OCI-LY1 (cell line): ENCODE measurements around the gene MYOM1.

Experiments
- H2AFZ ChIP-seq: fragments of 200-600 bp; sonication (generic), shearing (Covaris generic); 2 replicates; pipeline ENCODE4 v1.6.0; 2014; ENCODE audit warnings: antibody characterized with exemption, mild to moderate bottlenecking, low read length
- H3F3A ChIP-seq: fragments of 200-600 bp; sonication (generic), shearing (Covaris generic); 2 replicates; pipeline ENCODE4 v1.6.0; 2014; ENCODE audit warnings: mild to moderate bottlenecking, antibody characterized with exemption, low read length, moderate library complexity; ENCODE audit not compliant: insufficient read depth
- H3K27ac ChIP-seq: fragments of 200-600 bp; sonication (generic); 2 replicates; pipeline ENCODE4 v1.5.1; 2014; ENCODE audit warnings: low read length, mixed run types, mild to moderate bottlenecking, low read depth; ENCODE audit not compliant: poor library complexity, severe bottlenecking
- H3K27me3 ChIP-seq: fragments of 200-600 bp; sonication (generic); 2 replicates; pipeline ENCODE4 v1.6.0; 2014; ENCODE audit warnings: antibody characterized with exemption, mild to moderate bottlenecking, low read length, moderate library complexity; ENCODE audit not compliant: insufficient read depth
- H3K36me3 ChIP-seq: fragments of 200-600 bp; sonication (generic); 2 replicates; pipeline ENCODE4 v1.6.1; 2014; ENCODE audit warnings: mild to moderate bottlenecking, antibody characterized with exemption, low read length, moderate library complexity, mixed read lengths; ENCODE audit not compliant: insufficient read depth
- H3K4me1 ChIP-seq: fragments of 200-600 bp; sonication (generic); 2 replicates; pipeline ENCODE4 v1.5.1; 2014; ENCODE audit warnings: mild to moderate bottlenecking, low read length, moderate library complexity; ENCODE audit not compliant: insufficient read depth, severe bottlenecking
- H3K4me2 ChIP-seq: fragments of 200-600 bp; sonication (generic), shearing (Covaris generic); 2 replicates; pipeline ENCODE4 v1.6.1; 2014; ENCODE audit warnings: low read length
- H3K4me3 ChIP-seq: fragments of 200-600 bp; sonication (generic); 2 replicates; pipeline ENCODE4 v1.5.1; 2014; ENCODE audit warnings: low read length, low read depth, mild to moderate bottlenecking, mixed read lengths; ENCODE audit not compliant: poor library complexity, severe bottlenecking
- H3K79me2 ChIP-seq: fragments of 200-600 bp; shearing (Covaris generic); 2 replicates; pipeline ENCODE4 v1.6.1; 2016; ENCODE audit warnings: mixed run types, low read length, mixed read lengths; ENCODE audit not compliant: insufficient read depth
- H3K9ac ChIP-seq: fragments of 200-600 bp; sonication (generic), shearing (Covaris generic); 2 replicates; pipeline ENCODE4 v1.6.1; 2014; ENCODE audit warnings: mild to moderate bottlenecking, low read length, mixed read lengths
- H3K9me2 ChIP-seq: fragments of 200-600 bp; sonication (generic), shearing (Covaris generic); 2 replicates; pipeline ENCODE4 v1.6.1; 2014; ENCODE audit warnings: low read depth, mild to moderate bottlenecking, low read length, mixed read lengths
- H3K9me3 ChIP-seq: fragments of 200-600 bp; shearing (Covaris generic); 2 replicates; pipeline ENCODE4 v1.6.1; 2014; ENCODE audit warnings: low read length, mixed read lengths
- H4K20me1 ChIP-seq: fragments of 200-600 bp; sonication (generic), shearing (Covaris generic); 2 replicates; pipeline ENCODE4 v1.6.0; 2016; ENCODE audit warnings: mild to moderate bottlenecking, low read length; ENCODE audit not compliant: insufficient read depth
- CTCF ChIP-seq: fragments of 200-600 bp; sonication (generic), shearing (Covaris generic); IDR thresholded peaks from 2 replicates; pipeline ENCODE4 v1.5.1; 2017; ENCODE audit warnings: mild to moderate bottlenecking, antibody characterized with exemption, low read length, moderate library complexity, mixed read lengths
- EZH2 ChIP-seq: fragments of 200-600 bp; sonication (generic), shearing (Covaris generic); IDR thresholded peaks from 2 replicates; pipeline ENCODE4 v1.8.0; 2017; ENCODE audit warnings: borderline replicate concordance, mixed run types, mild to moderate bottlenecking, antibody characterized with exemption, low read length, moderate library complexity, mixed read lengths

MYOM1 gene

GRCh38 chr18:3150274-3150673 is 69.5 kb downstream of the MYOM1 start:
- H3K4me1 ChIP-seq, result peaks cover 12% of the 10 kb centered on the region
- H3K27ac ChIP-seq, result no peak overlapping the region
- H4K20me1 ChIP-seq, result no peaks in the 10 kb centered on the region
- no peaks in the 10 kb centered on the region for H3K9me2 ChIP-seq
- no peak for TF ChIP-seq EZH2
- TF ChIP-seq CTCF, result no peak
- H2AFZ ChIP-seq, result no peak overlapping the region
- H3K36me3 ChIP-seq, result no peaks in the 10 kb centered on the region
- H3K4me2 ChIP-seq, result no peak overlapping the region
- H3K27me3 ChIP-seq, result no peaks in the 10 kb centered on the region
- H3K79me2 ChIP-seq, result no peaks in the 10 kb centered on the region
- no peaks in the 10 kb centered on the region for H3K9me3 ChIP-seq
- no peak overlapping the region for H3K9ac ChIP-seq
- H3K4me3 ChIP-seq, result no peak overlapping the region
- H3F3A ChIP-seq, result no peaks in the 10 kb centered on the region

GRCh38 chr18:3148930-3149535 is 70.7 kb downstream of the MYOM1 start:
- peaks cover 12% of the 10 kb centered on the region for H3K4me1 ChIP-seq
- H3K9me2 ChIP-seq, result no peaks in the 10 kb centered on the region
- H3K9ac ChIP-seq, result no peak overlapping the region
- H3K4me3 ChIP-seq, result no peak overlapping the region
- TF ChIP-seq EZH2 (no peak), CTCF (no peak)
- no peak overlapping the region for H3K4me2 ChIP-seq
- H2AFZ ChIP-seq, result no peak overlapping the region
- no peaks in the 10 kb centered on the region for H3K27me3 ChIP-seq
- H3K9me3 ChIP-seq, result no peaks in the 10 kb centered on the region
- no peaks in the 10 kb centered on the region for H3K79me2 ChIP-seq
- H3F3A ChIP-seq, result no peaks in the 10 kb centered on the region
- no peaks in the 10 kb centered on the region for H4K20me1 ChIP-seq
- H3K36me3 ChIP-seq, result no peaks in the 10 kb centered on the region
- H3K27ac ChIP-seq, result no peak overlapping the region

- H3K9ac ChIP-seq, result no peak overlapping the region
- H3K9me2 ChIP-seq, result no peaks in the 10 kb centered on the region
- H2AFZ ChIP-seq, result no peak overlapping the region
- H3K4me3 ChIP-seq, result no peak overlapping the region
- H4K20me1 ChIP-seq, result no peaks in the 10 kb centered on the region
- no peaks in the 10 kb centered on the region for H3K9me3 ChIP-seq
- no peak overlapping the region for H3K27ac ChIP-seq
- H3K4me1 ChIP-seq, result peaks cover 9% of the 10 kb centered on the region
- no peaks in the 10 kb centered on the region for H3F3A ChIP-seq
- TF ChIP-seq CTCF (no peak), EZH2 (no peak)
- no peaks in the 10 kb centered on the region for H3K36me3 ChIP-seq
- H3K79me2 ChIP-seq, result no peaks in the 10 kb centered on the region
- no peak overlapping the region for H3K4me2 ChIP-seq
- no peaks in the 10 kb centered on the region for H3K27me3 ChIP-seq
Observed at GRCh38 chr18:3147935-3148554, 71.7 kb downstream of the MYOM1 start.
